Measurements from ENCODE around the gene CDKL4.
"Not testable (repeated sequence)": the region's sequence is repeated elsewhere in the genome, so short reads cannot be mapped to it uniquely, and the experiment has no call there.

The CDKL4 gene

GRCh38 chr2:39228413-39229209 is 15.2 kb downstream of the CDKL4 start:
- DNase-seq: no peak

GRCh38 chr2:39227628-39228412 is 15.9 kb downstream of the CDKL4 start:
- DNase-seq: peak; percentile 6

- no peak for DNase-seq
These were observed 18.2 kb downstream of the CDKL4 start for GRCh38 chr2:39225567-39225966.

- DNase-seq: no peak
These were observed 19.9 kb downstream of the CDKL4 start for GRCh38 chr2:39223909-39224308.

- DNase-seq: no peak
These were observed 22.3 kb downstream of the CDKL4 start for GRCh38 chr2:39221459-39221858.

GRCh38 chr2:39220136-39220535 is 23.6 kb downstream of the CDKL4 start:
- no peak for DNase-seq

GRCh38 chr2:39218391-39218790 is 25.4 kb downstream of the CDKL4 start:
- no peak for DNase-seq

- no peak for DNase-seq
These were observed 26.6 kb downstream of the CDKL4 start for GRCh38 chr2:39217192-39217550.

- DNase-seq: no peak
These were observed 27.2 kb downstream of the CDKL4 start for GRCh38 chr2:39216346-39217191.

GRCh38 chr2:39215545-39215944 is 28.2 kb downstream of the CDKL4 start:
- no peak for DNase-seq

GRCh38 chr2:39213015-39213414 is 30.8 kb downstream of the CDKL4 start:
- no peak for DNase-seq

GRCh38 chr2:39210846-39211245 is 32.9 kb downstream of the CDKL4 start:
- no peak for DNase-seq

GRCh38 chr2:39203382-39203781 is 40.4 kb downstream of the CDKL4 start:
- no peak for DNase-seq

- DNase-seq: no peak
These were observed 41.0 kb downstream of the CDKL4 start for GRCh38 chr2:39202639-39203369.

- DNase-seq: not testable (repeated sequence)
These were observed 46.8 kb downstream of the CDKL4 start for GRCh38 chr2:39197003-39197402.

GRCh38 chr2:39194686-39195085 is 49.1 kb downstream of the CDKL4 start:
- no peak for DNase-seq

GRCh38 chr2:39188960-39189494 is 54.7 kb downstream of the CDKL4 start:
- no peak for DNase-seq

GRCh38 chr2:39183673-39184072 is 60.1 kb downstream of the CDKL4 start:
- DNase-seq: no peak

GRCh38 chr2:39181297-39181696 is 62.5 kb downstream of the CDKL4 start:
- no peak for DNase-seq

- no peak for DNase-seq
These were observed 63.5 kb downstream of the CDKL4 start for GRCh38 chr2:39179974-39180960.

- no peak for DNase-seq
These were observed 65.0 kb downstream of the CDKL4 start for GRCh38 chr2:39178756-39179155.

Measured in NCI-H1092 (cell line).